SU-DHL-6 (cell line): ENCODE data around the gene NUP37.

Experiments
- H2AFZ ChIP-seq: fragments of 200-600 bp; sonication (generic); 2 replicates; pipeline ENCODE4 v1.6.1; 2014; ENCODE audit warnings: low read depth, mild to moderate bottlenecking, moderate library complexity, mixed read lengths, antibody characterized with exemption, low read length; ENCODE audit not compliant: severe bottlenecking
- H3F3A ChIP-seq: fragments of 200-600 bp; shearing (Covaris generic); 2 replicates; pipeline ENCODE4 v1.6.0; 2016; ENCODE audit warnings: antibody characterized with exemption, mild to moderate bottlenecking; ENCODE audit not compliant: insufficient read depth
- H3K27ac ChIP-seq: fragments of 200-600 bp; sonication (generic); 2 replicates; pipeline ENCODE4 v1.5.1; 2016; ENCODE audit warnings: low read depth, mild to moderate bottlenecking, low read length, moderate library complexity, mixed read lengths
- H3K27me3 ChIP-seq: fragments of 200-600 bp; sonication (generic), shearing (Covaris generic); 2 replicates; pipeline ENCODE4 v1.6.0; 2014; ENCODE audit warnings: mild to moderate bottlenecking, low read length
- H3K36me3 ChIP-seq: fragments of 200-600 bp; sonication (generic); 2 replicates; pipeline ENCODE4 v1.6.1; 2014; ENCODE audit warnings: mild to moderate bottlenecking, low read length, mixed read lengths
- H3K4me2 ChIP-seq: fragments of 300-600, 200-600 bp; shearing (Covaris generic), sonication (generic); 2 replicates; pipeline ENCODE4 v1.6.0; 2014; ENCODE audit warnings: low read length, low read depth, mild to moderate bottlenecking; ENCODE audit not compliant: poor library complexity, severe bottlenecking
- H3K4me3 ChIP-seq: fragments of 200-600 bp; sonication (generic); 2 replicates; pipeline ENCODE4 v1.5.1; 2014; ENCODE audit warnings: antibody characterized with exemption, low read length, mild to moderate bottlenecking, mixed read lengths; ENCODE audit not compliant: insufficient read depth, poor library complexity, severe bottlenecking
- H3K79me2 ChIP-seq: fragments of 200-600 bp; sonication (generic); 2 replicates; pipeline ENCODE4 v1.6.1; 2014; ENCODE audit warnings: mild to moderate bottlenecking, low read length, moderate library complexity; ENCODE audit not compliant: insufficient read depth
- H3K9ac ChIP-seq: fragments of 200-600 bp; sonication (generic); 2 replicates; pipeline ENCODE4 v1.7.0; 2014; ENCODE audit warnings: mild to moderate bottlenecking, low read length
- H3K9me2 ChIP-seq: fragments of 200-600 bp; sonication (generic); replicated peaks from 2 replicates; pipeline ENCODE4 v1.6.1; 2014; ENCODE audit warnings: low read length; ENCODE audit not compliant: insufficient read depth
- H3K9me3 ChIP-seq: fragments of 200-600 bp; sonication (generic); 2 replicates; pipeline ENCODE4 v1.6.1; 2014; ENCODE audit warnings: low read length, mixed read lengths; ENCODE audit not compliant: insufficient read depth
- H4K20me1 ChIP-seq: fragments of 200-600 bp; sonication (generic); 2 replicates; pipeline ENCODE4 v1.6.1; 2014; ENCODE audit warnings: low read depth, mild to moderate bottlenecking, antibody characterized with exemption, low read length, moderate library complexity, mixed read lengths
- EZH2phosphoT487 ChIP-seq: fragments of 200-600 bp; sonication (generic), shearing (Covaris generic); conservative IDR thresholded peaks from 2 replicates; pipeline ENCODE4 v1.6.1; 2018; ENCODE audit warnings: mild to moderate bottlenecking, antibody characterized with exemption, low read length, moderate library complexity, mixed read lengths
- TF ChIP-seq, protein P1 (sequence below): fragments of 200-600 bp; sonication (generic); IDR thresholded peaks from one replicate; pipeline ENCODE4 v1.5.1; 2017; ENCODE audit warnings: antibody characterized with exemption, mild to moderate bottlenecking, low read length, moderate library complexity; ENCODE audit not compliant: insufficient read depth, poor library complexity, severe bottlenecking

The NUP37 gene

GRCh38 chr12:102069707-102070106 is 50.2 kb downstream of the NUP37 start:
- H3F3A ChIP-seq, result no peaks in the 10 kb centered on the region
- no peak overlapping the region for H3K27ac ChIP-seq
- H3K4me2 ChIP-seq, result no peak overlapping the region
- no peaks in the 10 kb centered on the region for H4K20me1 ChIP-seq
- H3K36me3 ChIP-seq, result peaks cover 5% of the 10 kb centered on the region; the same call in 1 of the 2 replicates
- no peak overlapping the region for H3K4me3 ChIP-seq
- H3K9me2 ChIP-seq, result no peaks in the 10 kb centered on the region
- H3K9ac ChIP-seq, result no peak overlapping the region
- TF ChIP-seq, protein P1, sequence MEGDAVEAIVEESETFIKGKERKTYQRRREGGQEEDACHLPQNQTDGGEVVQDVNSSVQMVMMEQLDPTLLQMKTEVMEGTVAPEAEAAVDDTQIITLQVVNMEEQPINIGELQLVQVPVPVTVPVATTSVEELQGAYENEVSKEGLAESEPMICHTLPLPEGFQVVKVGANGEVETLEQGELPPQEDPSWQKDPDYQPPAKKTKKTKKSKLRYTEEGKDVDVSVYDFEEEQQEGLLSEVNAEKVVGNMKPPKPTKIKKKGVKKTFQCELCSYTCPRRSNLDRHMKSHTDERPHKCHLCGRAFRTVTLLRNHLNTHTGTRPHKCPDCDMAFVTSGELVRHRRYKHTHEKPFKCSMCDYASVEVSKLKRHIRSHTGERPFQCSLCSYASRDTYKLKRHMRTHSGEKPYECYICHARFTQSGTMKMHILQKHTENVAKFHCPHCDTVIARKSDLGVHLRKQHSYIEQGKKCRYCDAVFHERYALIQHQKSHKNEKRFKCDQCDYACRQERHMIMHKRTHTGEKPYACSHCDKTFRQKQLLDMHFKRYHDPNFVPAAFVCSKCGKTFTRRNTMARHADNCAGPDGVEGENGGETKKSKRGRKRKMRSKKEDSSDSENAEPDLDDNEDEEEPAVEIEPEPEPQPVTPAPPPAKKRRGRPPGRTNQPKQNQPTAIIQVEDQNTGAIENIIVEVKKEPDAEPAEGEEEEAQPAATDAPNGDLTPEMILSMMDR, result no peak
- no peak for TF ChIP-seq EZH2phosphoT487
- no peaks in the 10 kb centered on the region for H3K79me2 ChIP-seq
- no peak overlapping the region for H2AFZ ChIP-seq
- H3K9me3 ChIP-seq, result no peaks in the 10 kb centered on the region
- no peaks in the 10 kb centered on the region for H3K27me3 ChIP-seq

- Histone ChIP-seq H3K4me2 (no peak overlapping the region), H3K36me3 (no peaks in the 10 kb centered on the region), H3K27me3 (no peaks in the 10 kb centered on the region), H2AFZ (no peak overlapping the region), H3K79me2 (no peaks in the 10 kb centered on the region), H3K27ac (no peak overlapping the region), H3F3A (no peaks in the 10 kb centered on the region), H4K20me1 (no peaks in the 10 kb centered on the region), H3K9me3 (no peaks in the 10 kb centered on the region), H3K4me3 (no peak overlapping the region), H3K9ac (no peak overlapping the region), H3K9me2 (no peaks in the 10 kb centered on the region)
- TF ChIP-seq, protein P1, result no peak
- TF ChIP-seq EZH2phosphoT487, result no peak
These were observed 52.2 kb downstream of the NUP37 start for GRCh38 chr12:102067574-102068258.

- Histone ChIP-seq H3F3A (peaks cover 4% of the 10 kb centered on the region; the same call in 1 of the 2 replicates), H3K27ac (no peak overlapping the region), H3K27me3 (no peaks in the 10 kb centered on the region), H3K36me3 (no peaks in the 10 kb centered on the region), H3K4me3 (no peak overlapping the region), H3K79me2 (no peaks in the 10 kb centered on the region), H3K9me2 (no peaks in the 10 kb centered on the region), H3K9ac (no peak overlapping the region), H4K20me1 (no peaks in the 10 kb centered on the region), H3K9me3 (no peaks in the 10 kb centered on the region), H2AFZ (peak overlapping the region; percentile 11), H3K4me2 (no peak overlapping the region)
- TF ChIP-seq, protein P1, result no peak
- no peak for TF ChIP-seq EZH2phosphoT487
These were observed 55.4 kb downstream of the NUP37 start for GRCh38 chr12:102064476-102064875.
